Measurements from ENCODE around the gene SLC39A7.
A peak's percentile ranks its signal among the peaks of the same experiment; 100 is the strongest.

SLC39A7 gene

GRCh38 chr6:33156964-33157363 is 43.7 kb upstream of the SLC39A7 start:
- Histone ChIP-seq H3K4me3 (ENCODE audit: low read length) (no peak overlapping the region), H3K27ac (ENCODE audit: low read length) (no peak overlapping the region), H3K27me3 (ENCODE audit: low read depth, low read length) (no peaks in the 10 kb centered on the region), H3K36me3 (replicated peaks; ENCODE audit: low read depth, low read length) (no peaks in the 10 kb centered on the region), H4K20me1 (ENCODE audit: insufficient read depth, low read length) (no peaks in the 10 kb centered on the region), H3K79me2 (ENCODE audit: low read length) (no peaks in the 10 kb centered on the region), H3K9ac (ENCODE audit: low read length) (no peak overlapping the region), H2AFZ (ENCODE audit: low read depth, low read length) (no peak overlapping the region), H3K9me3 (ENCODE audit: insufficient read depth, low read length) (no peaks in the 10 kb centered on the region), H3K4me1 (ENCODE audit: low read length) (peaks cover 7% of the 10 kb centered on the region; the same call in 1 of the 2 replicates), H3K4me2 (ENCODE audit: low read length) (no peak overlapping the region)
- TF ChIP-seq EZH2phosphoT487 (IDR thresholded peaks at IDR 0.05; ENCODE audit: low read depth) (no peak), CTCF (IDR thresholded peaks at IDR 0.05; ENCODE audit: low read depth, low read length) (no peak)

- Histone ChIP-seq H2AFZ (ENCODE audit: low read depth, low read length) (no peak overlapping the region), H3K27ac (ENCODE audit: low read length) (no peak overlapping the region), H3K4me1 (ENCODE audit: low read length) (peaks cover 12% of the 10 kb centered on the region), H3K36me3 (replicated peaks; ENCODE audit: low read depth, low read length) (no peaks in the 10 kb centered on the region), H3K4me2 (ENCODE audit: low read length) (no peak overlapping the region), H3K79me2 (ENCODE audit: low read length) (no peaks in the 10 kb centered on the region), H3K4me3 (ENCODE audit: low read length) (no peak overlapping the region), H4K20me1 (ENCODE audit: insufficient read depth, low read length) (no peaks in the 10 kb centered on the region), H3K27me3 (ENCODE audit: low read depth, low read length) (no peaks in the 10 kb centered on the region), H3K9me3 (ENCODE audit: insufficient read depth, low read length) (no peaks in the 10 kb centered on the region), H3K9ac (ENCODE audit: low read length) (no peak overlapping the region)
- TF ChIP-seq CTCF (IDR thresholded peaks at IDR 0.05; ENCODE audit: low read depth, low read length) (no peak), EZH2phosphoT487 (IDR thresholded peaks at IDR 0.05; ENCODE audit: low read depth) (no peak)
Observed at GRCh38 chr6:33160096-33160495, 40.6 kb upstream of the SLC39A7 start.

GRCh38 chr6:33160728-33161344 is 39.8 kb upstream of the SLC39A7 start:
- Histone ChIP-seq H3K9ac (ENCODE audit: low read length) (no peak overlapping the region), H3K79me2 (ENCODE audit: low read length) (no peaks in the 10 kb centered on the region), H3K4me1 (ENCODE audit: low read length) (peaks cover 12% of the 10 kb centered on the region), H3K36me3 (replicated peaks; ENCODE audit: low read depth, low read length) (no peaks in the 10 kb centered on the region), H3K9me3 (ENCODE audit: insufficient read depth, low read length) (no peaks in the 10 kb centered on the region), H3K27ac (ENCODE audit: low read length) (no peak overlapping the region), H3K4me3 (ENCODE audit: low read length) (peak overlapping the region; percentile 96; the same call in 1 of the 2 replicates), H2AFZ (ENCODE audit: low read depth, low read length) (0 out of 2 replicates have a peak overlapping the region, but pooled peaks have one; percentile 56), H3K27me3 (ENCODE audit: low read depth, low read length) (no peaks in the 10 kb centered on the region), H3K4me2 (ENCODE audit: low read length) (peak overlapping the region; percentile 96), H4K20me1 (ENCODE audit: insufficient read depth, low read length) (no peaks in the 10 kb centered on the region)
- TF ChIP-seq EZH2phosphoT487 (IDR thresholded peaks at IDR 0.05; ENCODE audit: low read depth) = no peak
- TF ChIP-seq CTCF (IDR thresholded peaks at IDR 0.05; ENCODE audit: low read depth, low read length) = no peak

- H3K4me2 ChIP-seq (ENCODE audit: low read length) = peak overlapping the region; percentile 96
- H3K36me3 ChIP-seq (replicated peaks; ENCODE audit: low read depth, low read length) = no peaks in the 10 kb centered on the region
- no peaks in the 10 kb centered on the region for H4K20me1 ChIP-seq (ENCODE audit: insufficient read depth, low read length)
- no peaks in the 10 kb centered on the region for H3K79me2 ChIP-seq (ENCODE audit: low read length)
- peak overlapping the region; percentile 84 for H3K9ac ChIP-seq (ENCODE audit: low read length)
- peak overlapping the region; percentile 97 for H2AFZ ChIP-seq (ENCODE audit: low read depth, low read length)
- peak overlapping the region; percentile 37; the same call in 1 of the 2 replicates for H3K27ac ChIP-seq (ENCODE audit: low read length)
- H3K4me3 ChIP-seq (ENCODE audit: low read length) = peak overlapping the region; percentile 96
- no peaks in the 10 kb centered on the region for H3K27me3 ChIP-seq (ENCODE audit: low read depth, low read length)
- H3K4me1 ChIP-seq (ENCODE audit: low read length) = peaks cover 12% of the 10 kb centered on the region
- no peak for TF ChIP-seq EZH2phosphoT487 (IDR thresholded peaks at IDR 0.05; ENCODE audit: low read depth)
- TF ChIP-seq CTCF (IDR thresholded peaks at IDR 0.05; ENCODE audit: low read depth, low read length) = peak; percentile 68
- H3K9me3 ChIP-seq (ENCODE audit: insufficient read depth, low read length) = no peaks in the 10 kb centered on the region
Observed at GRCh38 chr6:33161354-33162331, 39.0 kb upstream of the SLC39A7 start.
